HG03025 (cell line): Measurements from ENCODE around the gene C11orf54.
"Not testable (repeated sequence)": the region's sequence is repeated elsewhere in the genome, so short reads cannot be mapped to it uniquely, and the experiment has no call there.

Experiments used
- ATAC-seq: cut with Tn5 transposase; IDR thresholded peaks from one replicate; pipeline ENCODE4 v1.9.1; 2021; ENCODE audit warnings: mild to moderate bottlenecking, moderate library complexity; ENCODE audit not compliant: unreplicated experiment, low FRiP score

C11orf54 gene

DNA sequence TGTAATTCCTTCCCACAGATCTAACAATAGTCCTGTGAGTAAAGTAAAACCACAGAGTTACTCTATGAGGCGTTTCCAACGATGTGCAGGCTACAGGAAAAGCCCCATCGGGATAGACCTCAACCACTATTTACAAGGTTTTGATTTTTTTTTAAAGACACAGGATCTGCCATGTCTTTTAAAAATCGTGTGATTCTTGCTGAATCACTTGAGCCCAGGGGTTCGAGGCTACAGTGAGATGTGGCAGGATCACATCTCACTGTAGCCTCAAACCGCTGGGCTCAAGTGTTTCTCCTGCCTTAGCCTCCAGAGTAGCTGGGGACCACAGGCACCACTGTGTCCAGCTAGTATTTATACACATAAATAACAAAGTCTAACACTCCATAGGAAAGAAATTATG, 8.0 kb upstream of the C11orf54 start:
- no peak for ATAC-seq

DNA sequence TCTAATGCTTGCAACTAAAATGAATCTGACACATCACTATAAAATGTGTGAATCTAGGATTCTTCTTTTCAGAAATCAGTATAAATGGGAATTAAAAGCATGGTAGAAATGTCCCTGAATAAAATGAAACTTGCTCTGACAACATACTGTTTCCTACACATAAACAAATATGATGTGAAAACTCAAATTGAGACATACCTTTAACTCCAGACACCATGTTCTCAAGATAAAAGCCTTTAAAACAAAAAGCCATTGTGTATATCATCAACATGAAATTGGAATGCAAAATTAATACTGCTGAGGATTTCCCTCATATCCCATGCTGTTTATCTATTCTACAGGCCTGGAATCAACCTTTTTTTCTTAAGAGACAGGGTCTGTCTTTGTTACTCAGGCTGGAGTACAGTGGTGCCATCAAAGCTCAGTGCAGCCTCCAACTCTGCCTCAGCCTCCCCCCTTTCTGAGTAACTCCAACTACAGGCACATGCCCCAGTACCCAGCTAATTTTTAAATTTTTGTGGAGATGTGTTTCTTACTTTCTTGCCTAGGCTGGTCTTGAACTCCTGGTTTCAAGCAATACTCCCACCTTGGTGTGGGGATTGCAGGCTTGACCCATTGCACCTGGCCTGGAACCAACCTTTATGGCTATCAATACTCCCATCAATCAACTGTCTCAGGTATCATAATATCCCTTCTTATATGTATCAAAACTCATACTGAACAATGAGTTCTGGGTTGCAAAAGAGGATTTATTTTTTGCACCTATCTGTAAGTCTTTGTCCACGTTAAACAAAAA, 6.8 kb upstream of the C11orf54 start:
- no peak for ATAC-seq

DNA sequence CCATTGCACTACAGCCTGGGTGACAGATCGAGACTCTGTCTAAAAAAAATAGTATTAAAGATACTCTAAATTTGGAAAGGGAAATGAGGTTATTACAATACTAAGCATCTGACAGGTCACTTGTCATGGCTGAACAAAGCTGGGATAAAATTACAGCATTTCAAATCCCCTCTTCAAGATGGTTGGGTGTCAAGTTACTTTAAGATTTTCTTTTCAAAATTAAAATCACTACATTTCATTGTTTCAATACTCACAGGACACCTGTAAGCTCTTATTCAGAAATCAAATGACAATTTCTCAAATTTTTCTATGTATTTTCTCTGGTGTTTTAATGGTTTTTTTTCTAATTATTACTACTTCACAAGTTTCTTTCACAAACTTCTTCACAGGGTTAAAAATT, 5.8 kb upstream of the C11orf54 start:
- ATAC-seq = no peak

- ATAC-seq = no peak
Observed at GRCh38 chr11:93736129-93736528, 5.3 kb upstream of the C11orf54 start.

DNA sequence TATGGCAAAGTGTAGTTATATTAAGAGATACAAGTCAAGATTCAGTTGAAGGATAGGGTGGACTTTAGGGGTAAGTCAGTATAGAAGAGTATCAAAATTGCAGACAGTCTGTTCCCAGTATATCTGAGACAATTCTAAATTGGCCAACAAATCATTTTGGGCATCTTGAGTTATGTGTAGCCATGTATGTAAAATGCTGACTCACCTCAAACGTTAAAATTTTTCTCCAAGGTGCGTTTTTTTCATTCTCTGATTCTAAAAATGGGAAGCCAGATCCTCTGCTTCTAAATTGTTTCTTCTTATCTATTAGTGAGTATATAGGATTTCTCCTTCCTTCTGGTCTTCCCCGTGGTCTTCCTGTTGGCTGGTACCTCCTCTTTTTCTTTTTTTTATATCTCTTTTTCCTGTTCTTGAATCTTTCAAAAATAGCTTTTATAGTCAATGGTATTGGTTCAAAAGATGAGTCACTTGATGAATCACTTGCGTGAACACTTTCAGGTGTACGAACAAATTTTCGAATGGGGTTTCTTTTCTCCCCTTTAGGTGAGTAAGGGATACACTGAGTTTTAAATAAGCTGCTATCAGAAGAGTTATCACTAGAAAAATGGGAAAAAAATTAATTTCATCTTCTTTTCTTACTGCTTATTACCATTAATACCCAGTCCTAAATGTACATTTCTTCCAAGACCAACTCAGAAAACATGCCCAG, 3.4 kb upstream of the C11orf54 start:
- ATAC-seq = no peak

DNA sequence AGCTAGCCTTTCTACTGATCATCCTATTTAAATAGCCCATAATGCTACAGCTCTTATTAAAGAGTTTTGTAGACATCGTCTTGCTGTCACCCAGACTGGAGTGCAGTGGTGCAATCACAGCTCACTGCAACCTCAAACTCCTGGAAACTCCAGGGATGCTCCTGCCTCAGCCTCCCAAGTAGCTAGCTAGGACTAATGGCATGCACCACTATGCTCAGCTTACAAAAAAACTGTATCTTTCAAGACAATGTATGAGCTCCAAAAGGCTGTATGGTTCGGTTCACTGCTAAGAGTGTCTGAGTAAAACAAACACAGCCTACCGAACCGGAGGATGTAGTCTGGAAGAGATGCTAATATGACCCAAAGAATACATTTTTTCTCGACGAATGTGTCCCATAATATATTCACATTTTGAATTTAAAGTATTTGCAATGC, 2.8 kb upstream of the C11orf54 start:
- no peak for ATAC-seq

GRCh38 chr11:93740031-93740729, 1.3 kb upstream of the C11orf54 start:
- ATAC-seq = no peak

DNA sequence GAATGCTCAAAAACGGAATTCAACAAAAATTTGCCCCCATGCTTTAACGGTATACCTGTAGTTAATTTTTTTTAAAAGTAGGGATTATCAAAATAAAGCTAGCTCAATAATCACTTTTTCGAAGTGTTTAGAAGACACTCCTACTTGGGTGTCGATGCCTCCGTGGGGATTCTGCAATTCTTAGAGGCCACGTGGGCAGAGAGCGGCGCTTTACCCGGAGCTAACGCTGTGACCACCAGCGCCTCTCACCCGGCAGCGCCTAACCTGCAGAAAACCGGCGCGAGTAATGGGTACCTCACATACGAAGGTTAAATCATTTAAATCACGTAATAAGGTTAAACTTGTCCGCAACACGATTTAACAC, 760 bp upstream of the C11orf54 start:
- ATAC-seq = peak; percentile 34

GRCh38 chr11:93741882-93742226, 382 bp downstream of the C11orf54 start:
- peak; percentile 12 for ATAC-seq

DNA sequence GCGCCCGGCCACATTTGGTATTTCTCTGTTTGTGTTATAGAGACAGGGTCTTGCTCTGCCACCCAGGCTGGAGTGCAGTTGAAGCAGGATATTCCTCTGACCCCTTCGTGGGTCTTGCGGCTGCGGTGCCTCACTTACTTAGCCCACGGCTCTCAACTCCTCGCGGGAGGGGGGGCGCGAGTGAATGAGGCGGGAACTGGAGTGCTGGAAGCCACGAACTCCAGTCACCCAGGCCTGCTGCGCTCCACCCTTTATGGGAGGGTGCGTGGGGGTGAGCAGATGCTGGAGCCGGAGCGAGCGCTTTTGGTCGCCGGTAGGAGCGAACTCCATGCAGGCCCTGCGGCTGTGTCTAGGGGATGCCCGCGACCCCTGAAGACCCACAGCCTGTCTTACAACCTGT, 1.8 kb downstream of the C11orf54 start:
- no peak for ATAC-seq

DNA sequence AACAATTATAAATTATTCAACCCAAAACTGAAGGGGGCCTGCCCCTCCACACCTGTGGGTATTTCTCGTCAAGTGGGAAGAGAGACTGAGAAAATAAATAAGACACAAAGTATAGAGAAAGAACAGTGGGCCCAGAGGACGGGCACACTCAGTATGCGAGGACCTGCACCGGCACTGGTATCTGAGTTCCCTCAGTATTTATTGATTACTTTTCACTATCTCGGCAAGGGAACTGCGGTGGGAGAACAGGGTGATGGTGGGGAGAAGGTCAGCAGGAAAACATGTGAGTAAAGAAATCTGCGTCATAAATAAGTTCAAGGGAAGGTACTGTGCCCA, 3.2 kb downstream of the C11orf54 start:
- ATAC-seq = no peak

GRCh38 chr11:93745005-93745755, 3.7 kb downstream of the C11orf54 start:
- ATAC-seq = not testable (repeated sequence)

- ATAC-seq = no peak
Observed at GRCh38 chr11:93746101-93746500, 4.6 kb downstream of the C11orf54 start.

- no peak for ATAC-seq
Observed at GRCh38 chr11:93747122-93747521, 5.7 kb downstream of the C11orf54 start.

DNA sequence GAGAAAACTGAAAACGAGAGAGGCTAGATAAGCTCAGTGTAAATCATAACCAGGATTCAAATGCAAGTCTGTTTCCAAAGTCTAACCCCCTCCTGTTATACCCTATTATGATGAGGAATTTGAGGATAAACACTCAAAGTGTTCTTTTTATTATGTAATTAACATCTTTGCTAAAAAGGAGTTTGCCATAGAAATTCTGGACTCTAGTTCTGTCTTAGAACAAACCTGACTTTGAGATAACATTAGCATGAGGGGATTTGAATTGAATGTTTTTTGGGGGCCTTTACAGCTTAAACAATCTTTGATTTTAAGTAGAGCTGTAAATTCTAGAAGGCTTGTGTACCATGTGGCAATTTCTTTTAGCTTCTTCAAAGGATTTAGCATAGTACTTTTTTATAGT, 9.5 kb downstream of the C11orf54 start:
- no peak for ATAC-seq

DNA sequence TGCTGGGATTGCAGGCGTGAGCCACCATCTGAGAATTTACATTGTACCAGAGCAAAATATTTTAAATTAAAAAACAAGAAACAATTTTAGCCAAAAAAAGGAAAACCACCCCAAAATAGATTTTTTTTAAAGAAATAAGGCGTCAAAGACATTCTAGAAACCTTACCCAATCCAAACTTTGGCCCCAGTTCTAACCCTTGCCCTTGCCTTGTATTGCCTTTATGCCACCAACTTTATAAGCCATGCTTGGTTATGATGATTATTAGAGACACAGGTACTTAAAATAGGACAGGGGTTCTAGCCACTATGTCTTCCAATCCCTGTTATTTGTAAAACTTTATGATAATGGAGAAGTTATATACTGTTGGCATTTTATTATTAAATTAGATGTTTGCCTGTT, 11.8 kb downstream of the C11orf54 start:
- no peak for ATAC-seq

DNA sequence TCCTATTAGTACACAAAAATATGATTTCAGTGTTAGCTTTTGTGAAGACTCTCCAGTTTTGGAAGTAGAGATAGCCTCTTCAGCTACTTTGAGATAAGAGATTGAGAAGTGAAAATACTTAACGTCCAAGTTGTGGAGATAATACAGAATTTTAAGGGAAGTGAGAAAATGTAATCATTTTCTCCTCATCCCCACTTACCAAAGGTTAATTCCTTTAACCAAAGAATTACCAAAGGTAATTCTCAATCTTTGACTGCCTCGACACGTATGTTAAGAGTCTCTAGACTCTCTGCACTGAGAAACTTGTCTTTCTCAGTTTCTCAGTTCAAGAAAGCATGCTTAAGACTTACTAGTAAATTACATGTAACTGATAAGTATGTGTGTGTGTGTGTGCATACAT, 15.3 kb downstream of the C11orf54 start:
- no peak for ATAC-seq

GRCh38 chr11:93757301-93757700, 15.8 kb downstream of the C11orf54 start:
- ATAC-seq = no peak

DNA sequence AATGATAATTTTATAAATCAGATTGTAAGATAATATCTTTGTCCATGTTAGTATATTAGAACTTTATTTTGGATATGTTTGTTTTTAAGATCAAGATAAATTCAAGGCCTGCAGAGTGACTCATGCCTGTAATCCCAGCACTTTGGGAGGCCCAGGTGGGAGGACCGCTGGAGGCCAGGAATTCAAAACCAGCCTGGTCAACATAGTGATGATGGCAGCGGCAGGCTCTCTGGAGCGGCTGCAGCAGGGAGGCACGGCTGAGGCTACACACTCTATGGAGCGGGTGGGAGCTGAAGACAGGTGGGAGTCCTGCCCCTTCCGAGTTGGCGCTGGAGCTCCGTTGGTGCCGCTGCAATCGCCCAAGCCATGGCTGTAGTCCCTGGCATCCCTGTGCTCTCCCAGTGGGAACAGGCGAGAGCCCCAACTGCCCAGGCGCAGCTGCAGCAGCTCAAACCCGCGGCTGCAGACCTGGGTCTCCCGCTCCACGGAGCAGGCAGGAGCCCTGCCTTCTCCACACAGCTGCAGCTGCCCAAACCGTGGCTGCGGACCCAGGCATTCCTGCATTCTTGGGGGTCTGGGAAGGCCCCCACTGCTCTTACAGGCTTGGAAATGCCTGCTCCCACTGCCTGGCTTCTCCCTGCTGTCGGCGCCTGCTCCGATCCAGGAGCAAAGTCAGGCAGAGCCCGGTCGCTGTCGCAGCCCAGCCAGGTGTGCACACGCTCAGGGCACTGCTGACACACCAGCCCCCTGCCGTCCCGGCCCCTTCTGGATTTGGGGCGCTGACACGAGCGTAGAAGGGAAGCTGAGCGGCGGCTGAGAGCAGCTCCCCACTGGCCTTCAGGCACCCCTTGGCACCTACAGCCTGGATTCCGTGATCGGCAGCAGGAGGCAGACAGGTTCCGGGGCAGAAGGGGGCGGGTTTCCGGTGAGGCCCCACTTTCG, 16.7 kb downstream of the C11orf54 start:
- no peak for ATAC-seq

DNA sequence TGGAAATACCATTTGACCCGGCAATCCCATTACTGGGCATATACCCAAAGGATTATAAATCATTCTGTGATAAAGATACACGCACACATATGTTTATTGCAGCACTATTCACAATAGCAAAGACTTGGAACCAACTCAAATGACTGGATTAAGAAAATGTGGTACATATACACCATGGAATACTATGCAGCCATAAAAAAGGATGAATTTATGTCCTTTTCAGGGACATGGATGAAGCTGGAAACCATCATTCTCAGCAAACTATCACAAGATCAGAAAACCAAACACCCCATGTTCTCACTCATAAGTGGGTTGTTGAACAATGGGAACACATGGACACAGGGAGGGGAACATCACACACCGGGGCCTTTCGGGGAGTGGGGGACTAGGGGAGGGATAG, 17.7 kb downstream of the C11orf54 start:
- ATAC-seq = not testable (repeated sequence)
